Amniotic epithelial cell (primary cell): Measurements from ENCODE around the gene IFIH1.

ENCODE experiments used
- DNase-seq: peaks from one replicate; pipeline ENCODE4 v3.0.0-alpha.2; 2010; ENCODE audit warnings: low read depth

IFIH1 gene

DNA sequence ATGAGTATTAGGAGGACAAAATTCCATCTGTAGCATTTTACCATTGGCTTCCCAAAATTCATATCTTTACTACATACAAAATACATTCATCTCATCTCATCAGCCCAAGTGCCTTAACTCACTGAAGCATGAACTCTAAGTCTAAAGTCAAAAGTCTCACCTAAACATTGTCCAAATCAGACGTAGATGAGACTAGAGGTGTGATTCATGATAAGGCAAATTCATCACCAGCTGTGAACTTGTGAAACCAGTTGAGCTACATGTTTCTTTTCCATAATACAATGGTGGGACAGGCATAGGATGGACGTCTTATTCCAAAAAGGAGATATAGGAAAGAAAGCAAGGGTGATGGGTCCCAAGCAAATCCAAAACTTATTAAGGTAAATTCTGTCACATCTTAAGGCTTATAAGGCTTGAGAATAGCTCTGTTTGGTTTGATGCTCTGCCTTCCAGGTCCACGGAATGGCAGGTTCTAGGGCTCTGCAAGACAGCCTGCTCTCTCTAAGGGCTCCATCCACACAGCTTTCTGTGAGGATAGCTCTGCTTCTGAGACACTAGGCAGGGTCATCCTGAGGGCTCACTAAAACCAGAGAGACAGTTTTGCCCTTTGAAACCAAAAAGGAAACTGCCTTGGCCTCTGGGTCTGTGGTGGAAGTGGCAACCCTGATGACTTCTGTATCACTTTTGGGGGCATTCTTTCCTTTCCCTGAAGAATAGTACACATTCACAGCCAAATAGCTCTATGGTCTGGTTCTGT lies 9.6 kb downstream of the IFIH1 start:
- no peak for DNase-seq

DNA sequence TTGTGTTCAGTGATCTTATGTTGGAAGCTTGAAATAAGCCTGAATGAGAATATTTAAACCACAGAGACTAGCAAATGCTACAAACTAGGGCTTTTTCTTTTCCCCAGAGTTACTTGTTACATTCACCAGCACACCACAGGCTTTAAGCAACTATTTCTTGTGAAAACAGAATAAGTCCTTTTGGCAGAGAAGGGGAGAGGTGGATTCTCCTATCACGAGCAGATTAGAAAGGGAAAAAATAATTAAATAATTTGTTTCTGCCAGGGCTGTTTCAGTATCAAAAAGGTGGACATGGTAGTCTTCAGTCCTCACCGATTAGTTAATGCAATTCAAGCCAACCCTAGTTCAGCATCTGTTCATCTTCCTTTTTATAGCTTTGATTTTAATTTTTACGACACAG lies 12.6 kb downstream of the IFIH1 start:
- DNase-seq, result no peak

DNA sequence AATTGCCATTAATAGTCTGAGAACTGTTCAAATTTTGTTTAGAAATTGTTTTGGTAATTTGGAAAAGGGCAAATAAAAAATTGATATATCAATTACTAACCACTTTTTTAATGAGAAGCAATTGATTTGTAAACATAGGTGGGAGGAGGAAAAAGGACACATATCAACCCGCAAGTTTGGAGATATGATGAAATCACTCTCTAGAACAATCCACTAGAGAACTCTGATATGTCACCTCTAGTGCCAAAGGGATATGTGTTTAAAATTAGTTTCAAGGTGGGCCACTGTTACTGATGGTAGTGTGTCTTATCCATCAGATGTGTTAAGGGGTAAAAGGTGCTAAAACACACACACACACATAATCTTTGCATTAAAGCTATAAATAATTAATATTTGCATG lies 16.6 kb downstream of the IFIH1 start:
- no peak for DNase-seq

DNA sequence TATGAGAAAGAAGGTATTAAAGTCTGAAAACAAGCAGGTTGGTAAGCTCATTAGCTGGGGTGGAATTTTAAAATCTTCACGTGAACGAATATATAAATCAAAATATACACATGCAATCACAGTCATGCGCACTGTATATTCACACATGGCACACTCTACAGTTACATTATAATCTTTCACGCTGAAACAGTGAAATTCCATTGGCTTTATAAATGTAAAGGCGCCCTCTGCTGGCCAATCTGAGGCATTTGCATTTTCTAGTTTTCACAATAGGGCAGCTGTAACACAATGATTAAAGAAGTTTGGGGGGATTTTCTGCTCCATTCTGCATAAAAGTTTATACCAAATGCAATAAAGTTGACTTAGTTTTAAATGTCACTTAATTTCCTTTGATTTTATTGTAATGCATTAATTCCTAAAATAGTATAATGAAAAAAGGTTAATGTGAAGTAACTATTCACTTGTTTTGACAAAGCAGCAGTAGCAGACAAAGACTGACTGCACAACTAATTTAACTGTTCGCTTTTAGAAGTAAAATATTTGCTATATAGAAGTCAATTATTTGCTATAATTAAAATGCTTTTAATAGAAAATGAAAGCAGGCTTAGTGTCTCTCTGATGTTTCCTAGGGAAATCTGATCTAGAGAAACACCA lies 17.2 kb downstream of the IFIH1 start:
- peak; percentile 67 for DNase-seq

DNA sequence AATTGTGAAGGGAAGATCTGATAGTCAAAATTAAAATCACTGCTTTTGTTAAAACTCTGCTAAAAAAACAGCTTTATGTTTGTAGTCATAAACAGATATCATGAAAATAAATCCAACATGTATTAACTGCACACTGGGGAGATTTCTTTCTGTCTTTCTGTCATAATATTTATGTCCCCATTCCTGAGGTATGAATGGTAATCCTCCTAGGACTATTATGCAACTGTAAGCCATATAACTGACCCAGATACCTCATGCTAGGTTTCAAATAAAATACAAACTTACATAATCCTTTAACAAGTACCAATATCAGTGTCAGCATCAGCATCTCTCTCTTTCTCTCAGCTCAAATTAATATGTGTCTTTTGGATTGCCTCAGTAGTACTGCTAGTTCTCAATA lies 18.2 kb downstream of the IFIH1 start:
- DNase-seq, result peak; percentile 63

DNA sequence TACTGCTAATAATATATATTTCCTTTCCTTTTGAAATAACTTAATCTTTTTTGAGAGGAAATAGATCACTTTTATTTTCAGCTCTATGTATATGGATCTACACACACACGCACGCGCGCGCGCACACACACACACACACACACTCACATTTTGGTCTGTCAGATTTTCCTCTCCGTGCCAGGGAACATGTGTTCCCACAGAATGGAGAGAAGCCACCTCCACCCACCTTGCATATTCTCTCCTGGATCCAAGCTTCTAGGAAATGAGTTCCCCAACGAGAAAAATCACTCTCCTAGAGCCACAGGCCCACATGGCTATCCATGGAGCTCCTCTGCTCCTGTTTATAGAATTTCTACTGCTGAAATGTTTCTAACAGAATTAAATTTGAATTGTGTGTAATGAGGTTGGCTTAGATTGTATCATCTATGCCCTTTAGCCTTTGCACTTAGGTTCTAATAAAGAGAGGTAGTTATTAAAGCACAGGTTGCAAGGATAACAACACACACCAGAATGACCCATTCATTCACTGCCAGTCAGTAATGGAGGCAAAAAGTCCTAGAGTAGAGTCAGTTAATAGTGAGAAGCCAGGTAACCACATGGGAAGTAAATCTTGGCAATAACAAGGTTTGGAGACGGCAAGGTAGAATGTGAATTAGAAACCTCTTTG lies 19.7 kb downstream of the IFIH1 start:
- DNase-seq, result no peak

DNA sequence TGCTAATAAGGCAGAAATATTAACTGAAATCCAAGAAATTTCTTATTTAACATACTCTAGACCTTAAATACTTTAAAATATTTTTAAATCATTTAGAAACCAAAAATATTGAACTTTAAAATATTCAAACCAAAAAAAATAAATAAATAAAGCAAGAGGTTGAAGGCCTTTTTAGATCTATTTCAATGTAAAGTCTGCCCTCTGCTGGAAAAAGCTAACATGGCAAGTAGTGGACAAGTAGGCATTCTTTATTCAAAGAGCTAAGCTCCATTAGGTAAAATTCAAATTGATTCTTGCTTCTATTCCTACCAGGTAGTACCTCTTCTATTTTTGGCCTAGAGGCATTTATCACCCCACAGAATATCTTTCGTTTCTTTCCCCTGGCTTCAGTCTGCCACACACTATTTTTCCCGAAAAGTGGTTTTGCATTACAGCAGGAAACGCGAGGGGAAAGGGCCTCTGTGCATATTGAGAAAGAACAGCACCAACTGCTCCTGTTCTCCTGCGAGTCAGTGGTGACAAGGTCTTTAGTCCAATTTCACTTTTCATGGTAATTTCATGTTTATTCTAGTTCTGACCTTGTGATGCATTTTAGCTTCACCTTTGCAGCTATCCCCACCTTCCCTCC lies 20.4 kb downstream of the IFIH1 start:
- DNase-seq, result peak; percentile 73

DNA sequence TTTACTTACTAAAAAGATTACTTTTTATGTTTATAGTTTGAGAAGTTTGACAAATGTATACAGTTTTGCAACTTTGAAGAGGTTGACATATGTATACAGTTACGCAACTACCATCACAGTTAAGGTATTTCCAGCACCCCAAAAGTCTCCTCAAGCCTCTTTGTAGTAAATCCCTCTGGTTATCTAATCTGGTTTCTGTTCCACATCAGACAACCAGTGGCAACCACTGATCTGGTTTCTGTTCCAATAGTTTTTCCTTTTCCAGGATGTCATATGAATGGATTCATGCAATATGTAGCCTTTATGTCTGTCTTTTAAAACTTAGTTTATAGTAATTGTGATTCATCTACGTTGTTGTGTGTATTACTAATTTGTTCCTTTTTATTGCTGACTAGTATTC lies 23.5 kb downstream of the IFIH1 start:
- peak; percentile 60 for DNase-seq

DNA sequence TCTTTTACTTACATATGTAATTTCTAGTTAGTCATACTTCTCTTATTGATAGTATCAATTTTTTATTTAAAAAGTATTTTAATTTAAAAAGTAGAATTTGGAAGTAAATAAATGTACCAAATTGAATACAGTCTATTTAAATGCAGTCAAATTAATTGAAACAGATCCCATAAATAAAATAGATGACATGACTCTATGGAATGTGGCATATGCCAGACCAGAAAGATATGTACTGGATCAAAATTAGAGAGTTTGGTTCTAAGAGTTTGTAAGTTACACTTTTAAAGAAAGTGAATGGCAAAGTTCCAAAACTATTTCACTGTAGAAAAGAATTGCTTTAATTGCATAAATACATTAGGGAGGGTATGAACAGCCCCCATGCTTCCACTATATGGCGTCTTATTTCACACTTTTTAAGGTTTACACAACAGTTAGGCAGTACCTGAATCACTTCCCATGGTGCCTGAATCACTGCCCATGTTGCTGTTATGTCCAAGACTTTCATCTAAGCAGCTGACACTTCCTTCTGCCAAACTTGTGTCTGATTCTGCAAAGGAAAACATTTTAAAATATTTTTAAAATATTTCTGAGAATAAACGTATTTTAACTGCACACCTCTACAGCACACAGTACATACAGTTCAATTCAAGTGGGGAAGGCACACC lies 25.2 kb downstream of the IFIH1 start:
- peak; percentile 62 for DNase-seq

DNA sequence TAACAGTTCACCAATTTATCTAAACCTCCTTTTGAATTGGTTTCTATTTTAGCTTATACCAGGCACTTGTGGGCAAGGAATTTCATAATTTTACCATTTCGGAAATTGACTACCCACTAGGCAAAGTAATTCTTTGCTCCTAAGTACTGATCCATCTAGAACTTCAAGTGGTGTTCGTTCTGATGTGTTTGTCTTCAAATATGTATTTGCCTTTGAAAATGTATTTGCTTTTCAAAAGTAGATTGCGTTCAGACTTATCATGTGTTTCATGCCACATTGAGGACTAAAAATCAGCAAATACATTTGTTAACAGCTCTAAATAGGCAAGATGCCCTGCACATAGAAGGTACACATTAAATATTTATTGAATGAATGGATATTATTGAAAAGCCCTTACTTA lies 26.7 kb downstream of the IFIH1 start:
- no peak for DNase-seq

DNA sequence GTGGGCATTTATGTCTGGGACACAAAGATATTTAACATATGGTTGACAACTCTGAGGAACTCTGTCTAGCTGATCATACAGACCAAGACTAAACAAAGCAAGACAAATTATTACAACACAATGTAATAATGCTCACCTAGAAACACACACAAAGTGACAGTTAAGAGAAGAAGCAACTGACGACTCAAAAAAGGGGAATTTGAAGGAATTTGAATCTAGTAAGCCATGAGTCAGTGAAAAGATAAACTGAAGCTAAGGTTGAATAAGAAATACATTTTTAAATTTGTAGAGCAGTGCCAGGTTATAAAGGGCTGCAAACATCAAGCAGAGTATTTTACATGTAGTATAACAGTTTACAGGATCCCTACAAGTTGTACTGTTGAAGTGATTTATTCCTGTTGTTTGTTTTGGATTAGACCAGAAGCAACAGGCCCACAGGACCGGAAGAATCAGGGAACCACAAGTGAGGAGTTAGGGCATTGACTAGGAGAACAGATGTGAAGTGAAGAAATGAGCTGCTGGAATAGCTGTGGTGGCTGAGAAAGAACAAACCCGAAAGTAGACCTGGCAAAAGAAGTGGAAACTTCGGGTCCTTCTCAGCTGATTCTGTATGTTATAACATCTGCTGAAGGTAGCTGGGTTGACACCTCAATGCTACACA lies 35.6 kb downstream of the IFIH1 start:
- peak; percentile 80 for DNase-seq

DNA sequence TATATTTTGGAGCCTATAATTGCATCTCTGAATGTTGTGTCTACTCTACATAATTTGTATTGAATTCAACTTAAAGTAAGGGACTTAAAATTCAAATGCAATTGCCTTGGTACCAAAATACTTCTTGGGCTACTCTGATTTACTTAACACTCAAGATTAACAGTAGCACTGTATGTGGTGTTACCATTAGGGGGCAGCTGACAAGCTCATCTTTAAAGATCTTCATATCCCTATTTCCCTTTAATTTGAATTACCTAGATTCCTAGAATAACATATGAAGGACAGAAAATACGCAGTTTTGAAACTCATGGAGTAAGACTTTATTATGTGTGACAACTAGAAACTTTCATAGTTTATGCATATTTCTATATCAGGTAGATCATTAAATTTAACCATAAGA lies 37.8 kb downstream of the IFIH1 start:
- no peak for DNase-seq

DNA sequence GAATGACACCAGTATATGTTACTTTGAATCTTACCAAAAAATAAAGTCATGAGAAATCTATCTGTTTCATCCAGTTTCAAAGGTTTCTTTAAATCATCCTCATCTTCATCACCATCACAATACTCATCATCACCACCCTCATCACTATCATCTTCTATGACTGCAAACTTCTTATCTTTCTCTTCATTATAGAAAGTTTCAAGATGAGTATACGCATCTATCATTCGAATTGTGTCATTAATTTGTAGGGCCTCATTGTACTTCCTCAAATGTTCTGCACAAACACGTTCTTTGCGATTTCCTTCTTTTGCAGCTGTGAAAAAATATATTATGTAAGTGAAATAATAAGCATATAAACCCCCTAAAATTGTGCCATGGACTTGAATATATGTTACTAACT lies 41.1 kb downstream of the IFIH1 start:
- DNase-seq, result no peak

DNA sequence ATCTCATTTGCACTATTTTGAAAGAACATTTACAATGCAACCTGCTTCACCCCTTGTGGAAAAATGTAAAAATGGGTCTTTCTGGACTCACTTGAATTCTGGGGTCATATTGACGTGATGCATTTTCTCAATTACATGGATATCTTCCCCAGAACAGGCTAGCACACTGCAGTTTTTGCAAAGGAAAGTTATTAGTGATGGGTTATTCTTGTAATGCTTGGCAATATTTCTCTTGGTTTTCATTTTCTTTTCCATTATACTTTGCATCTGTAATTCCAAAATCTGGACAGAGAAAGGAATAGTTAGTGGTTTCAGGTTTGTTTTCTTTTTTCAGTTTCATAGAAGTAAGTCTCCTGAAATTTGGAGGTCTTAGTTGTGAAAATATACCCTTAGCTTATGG lies 50.5 kb downstream of the IFIH1 start:
- no peak for DNase-seq

DNA sequence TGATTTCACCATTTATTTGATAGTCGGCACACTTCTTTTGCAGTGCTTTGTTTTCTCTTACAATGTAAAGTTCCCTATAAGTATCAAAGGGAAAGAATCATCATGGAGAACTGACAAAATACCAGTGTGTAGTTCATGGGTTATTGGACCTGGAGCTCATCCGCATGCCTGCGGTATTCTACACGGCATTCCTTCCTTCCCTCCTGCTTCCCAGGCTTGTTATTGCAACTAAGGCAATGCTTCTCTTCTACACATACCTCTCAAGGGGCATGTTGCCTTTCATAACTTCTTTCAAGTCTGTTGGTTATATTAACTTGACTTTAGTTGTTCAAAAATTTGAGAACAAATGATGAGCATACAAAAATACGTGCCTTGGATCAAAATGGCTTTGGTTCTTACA lies 51.0 kb downstream of the IFIH1 start:
- peak; percentile 76 for DNase-seq

DNA sequence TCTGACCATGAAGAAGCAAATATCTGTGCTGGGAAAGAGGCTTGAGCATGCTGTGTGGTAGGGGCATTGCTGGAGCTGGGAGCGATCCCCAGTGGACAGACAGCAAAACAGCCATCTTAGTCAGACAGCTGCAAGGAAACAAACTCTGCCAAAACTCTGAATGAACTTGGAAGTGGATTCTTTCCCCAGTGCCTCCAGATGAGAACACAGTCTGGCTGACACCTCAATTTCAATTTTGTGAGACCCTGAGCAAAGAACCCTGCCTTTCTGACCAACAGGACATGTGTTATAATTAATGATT lies 52.1 kb downstream of the IFIH1 start:
- DNase-seq, result no peak

DNA sequence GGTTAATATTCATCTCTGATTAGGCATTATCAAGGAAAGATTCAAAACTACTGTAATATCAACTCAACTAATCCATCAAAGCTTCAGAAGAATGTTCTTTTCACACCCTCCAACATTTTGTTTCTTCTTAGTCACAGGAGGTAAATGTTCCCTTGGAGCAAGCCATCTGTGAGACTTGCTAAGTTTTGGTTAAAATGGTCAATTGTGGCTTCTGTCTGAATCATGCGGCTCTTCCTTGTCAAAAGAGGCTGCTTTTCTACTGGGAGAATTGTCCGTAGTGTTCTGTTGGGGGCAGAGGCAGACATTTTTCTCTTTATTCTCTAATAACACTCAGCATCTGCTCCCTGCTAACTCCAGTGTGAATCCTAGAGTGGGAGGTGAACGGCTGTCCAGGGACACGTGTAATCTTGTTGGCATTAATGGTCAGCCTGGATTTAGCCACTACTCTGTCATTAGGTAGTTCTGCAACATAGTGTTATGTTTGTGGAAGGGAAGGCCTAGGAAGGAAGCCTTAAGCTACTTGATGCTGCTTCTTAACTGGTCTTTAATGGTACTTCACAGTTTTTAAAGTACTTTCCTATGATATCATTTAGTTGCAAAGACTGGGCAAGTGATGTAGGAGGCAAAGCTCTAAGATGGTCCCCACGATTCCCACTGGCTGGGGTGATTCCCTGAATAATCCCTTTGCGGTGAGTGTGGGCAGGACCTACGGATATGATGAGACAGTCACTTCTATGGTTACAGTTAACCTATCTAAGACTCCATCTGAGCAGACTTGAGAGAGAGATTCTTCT lies 52.6 kb downstream of the IFIH1 start:
- peak; percentile 46 for DNase-seq

DNA sequence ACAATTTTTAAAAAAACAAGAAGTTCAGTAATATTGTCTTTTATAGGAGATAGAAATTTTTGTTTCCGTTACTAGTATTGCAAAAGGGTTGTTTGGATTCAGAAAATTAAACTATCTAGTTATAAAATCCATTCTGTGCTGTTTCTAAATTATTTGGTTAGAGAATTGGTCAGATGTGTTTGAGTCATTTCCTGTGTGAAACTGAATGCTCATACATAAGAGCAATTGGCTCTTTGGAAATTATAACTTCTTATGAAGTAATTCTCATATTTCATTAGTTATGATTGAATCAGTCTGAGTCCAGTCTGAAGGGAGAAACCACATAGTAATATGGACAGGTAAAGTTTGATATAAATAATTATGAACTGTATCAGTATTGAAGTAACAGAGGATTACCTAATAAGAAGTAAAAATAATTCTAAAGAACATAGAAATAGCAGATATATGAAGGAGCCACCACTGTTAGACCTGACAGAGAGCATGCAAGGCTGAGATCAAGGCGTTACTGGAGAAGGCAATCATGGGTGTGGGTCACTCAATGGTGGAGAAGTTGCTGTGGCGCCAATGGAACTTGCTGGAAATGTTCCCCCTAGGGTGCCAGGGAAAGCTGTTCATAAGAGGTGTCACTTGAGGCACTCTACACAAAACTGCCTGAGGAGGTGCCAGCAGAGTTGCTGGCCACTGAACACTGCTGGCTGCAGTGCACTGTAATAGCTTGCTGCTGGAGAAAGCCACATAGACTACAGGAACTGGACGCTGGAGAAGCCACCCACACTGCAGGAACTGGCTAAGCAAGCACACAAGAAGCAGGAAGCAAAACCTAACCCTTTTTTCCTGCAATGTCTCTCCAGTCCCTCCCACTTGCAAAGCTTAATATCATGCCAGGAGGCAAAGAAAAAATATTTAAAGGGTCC lies 57.2 kb downstream of the IFIH1 start:
- DNase-seq, result peak; percentile 72

DNA sequence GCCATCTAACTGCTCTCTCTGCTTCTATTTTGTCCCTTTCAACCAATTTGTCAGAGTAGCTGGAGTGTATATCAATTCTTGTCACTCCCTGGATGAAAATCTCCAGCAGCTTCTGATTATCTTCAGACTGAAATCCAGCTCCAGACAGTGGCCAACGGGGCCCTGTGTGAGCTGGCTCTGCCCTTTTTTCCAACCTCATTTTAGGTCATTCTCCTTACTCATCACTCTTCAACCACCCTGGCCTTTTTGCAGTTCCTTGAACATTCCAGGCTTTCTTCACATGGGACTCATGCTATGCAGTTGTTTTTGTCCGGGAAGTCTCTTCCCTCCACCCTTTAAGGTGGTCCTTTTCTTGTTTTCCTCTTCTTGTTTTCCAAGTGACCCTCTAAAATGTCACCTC lies 59.8 kb downstream of the IFIH1 start:
- DNase-seq, result peak; percentile 62

DNA sequence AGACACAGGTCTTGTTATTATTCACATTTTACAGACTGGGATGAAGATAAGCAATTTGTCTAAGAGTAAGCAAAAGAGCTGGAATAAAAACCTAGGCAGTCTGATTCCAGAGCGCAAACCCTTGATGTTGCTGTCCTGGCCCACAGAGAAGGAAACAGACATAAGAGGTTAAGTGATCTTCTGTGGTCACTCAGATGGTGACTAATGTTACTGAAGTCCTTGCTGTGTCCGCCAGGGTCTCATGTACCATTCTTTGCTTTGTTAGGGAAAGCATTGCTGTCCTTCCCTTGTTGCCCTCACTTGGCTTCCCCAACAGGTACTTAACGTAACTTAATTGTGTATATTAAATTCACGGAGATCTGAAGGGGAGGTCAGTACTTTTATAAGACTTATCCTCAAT lies 60.3 kb downstream of the IFIH1 start:
- DNase-seq, result no peak
